HCT116 (cell line): ENCODE measurements around the gene SNX22. TPM values are rescaled to one million over a fixed set of nuclear protein-coding genes. Genes with fewer than 3 reads are reported as not detected.

Experiments used
- ATAC-seq: fragments of 200-7000 bp; cut with Tn5 transposase; 2 replicates; pipeline ENCODE4 v1.9.1; 2020; ENCODE audit warnings: mild to moderate bottlenecking, moderate library complexity
- BruUV-seq: library from RNA; stranded (reverse); fragments of 400-500 nt; replicated peaks from 2 replicates; lab custom pipeline; 2021; lab: Mats Ljungman, UMichigan
- CTCF ChIA-PET: fragments of 300-600 bp; sonication (Branson Sonifier 250); formaldehyde crosslinking; loops from one replicate; lab custom pipeline; 2021; ENCODE audit warnings: antibody characterized with exemption; lab: Charles Lee
- POLR2A ChIA-PET: fragments of 300-600, 350-600 bp; sonication (Branson Sonifier 250); formaldehyde crosslinking; loops from one replicate; lab custom pipeline; 2021; ENCODE audit warnings: antibody characterized with exemption; lab: Charles Lee
- RAD21 ChIA-PET, 2 experiments: fragments of 300-600 bp; sonication (Branson Sonifier 250); formaldehyde crosslinking; loops; one replicate each; lab custom pipeline; 2023; ENCODE audit warnings: low total read pairs in 2 of 2; ENCODE audit not compliant: uncharacterized antibody in 2 of 2, unreplicated experiment in 2 of 2, low non-redundant PET in 1 of 2; lab: Charles Lee
- DNase-seq: peaks from one replicate; pipeline ENCODE4 v3.0.0-alpha.2; 2010; ENCODE audit warnings: low read depth, low spot score
- H2AFZ ChIP-seq: fragments of 200-600 bp; shearing (Covaris generic), sonication (generic); 2 replicates; pipeline ENCODE4 v1.6.1; 2017; ENCODE audit warnings: low read depth, mixed run types, mixed read lengths, antibody characterized with exemption, low read length; ENCODE audit not compliant: poor library complexity, severe bottlenecking
- H3K27ac ChIP-seq: 2 replicates; pipeline ENCODE4 v1.5.1; 2012; ENCODE audit warnings: low read depth, low read length
- H3K27me3 ChIP-seq: fragments of 200-600 bp; sonication (generic); 2 replicates; pipeline ENCODE4 v1.6.1; 2016; ENCODE audit warnings: mixed run types, low read length, mixed read lengths; ENCODE audit not compliant: insufficient read depth
- H3K36me3 ChIP-seq, 2 experiments: fragments of 200-500 bp in 1 of 2; fragments of 200-600 bp in 1 of 2; sonication (Bioruptor generic) in 1 of 2; sonication (generic) in 1 of 2; 2 replicates each; pipeline versions ENCODE4 v1.5.1 to v1.6.1; 2014 to 2016; ENCODE audit warnings: low read length in 2 of 2, inconsistent platforms in 1 of 2, mixed read lengths in 1 of 2, mixed run types in 1 of 2; ENCODE audit not compliant: insufficient read depth in 2 of 2, control insufficient read depth in 1 of 2
- H3K4me1 ChIP-seq, 2 experiments: fragments of 200-600 bp in 1 of 2; sonication (generic) in 1 of 2; 2 replicates each; pipeline versions ENCODE4 v1.5.1 to v1.6.1; 2012 to 2017; ENCODE audit warnings: low read length in 2 of 2, inconsistent platforms in 1 of 2, mild to moderate bottlenecking in 1 of 2, mixed read lengths in 1 of 2, mixed run types in 1 of 2, moderate library complexity in 1 of 2; ENCODE audit not compliant: insufficient read depth in 2 of 2, control insufficient read depth in 1 of 2
- H3K4me2 ChIP-seq: fragments of 200-600 bp; sonication (generic); 2 replicates; pipeline ENCODE4 v1.6.1; 2017; ENCODE audit warnings: mixed run types, low read length, mixed read lengths
- H3K4me3 ChIP-seq, 2 experiments: fragments of 200-600 bp in 1 of 2; sonication (generic) in 1 of 2; replicated peaks in 1 of 2; 2 replicates each; pipeline ENCODE4 v1.5.1; 2011 to 2016; ENCODE audit warnings: low read length in 2 of 2, control low read depth in 1 of 2, low read depth in 1 of 2, mild to moderate bottlenecking in 1 of 2, mixed read lengths in 1 of 2, mixed run types in 1 of 2
- H3K79me2 ChIP-seq: fragments of 200-600 bp; sonication (generic); 2 replicates; pipeline ENCODE4 v1.6.1; 2017; ENCODE audit warnings: mild to moderate bottlenecking, mixed run types, low read length, moderate library complexity, mixed read lengths; ENCODE audit not compliant: insufficient read depth
- H3K9ac ChIP-seq: fragments of 200-600 bp; sonication (generic); 2 replicates; pipeline ENCODE4 v1.6.1; 2016; ENCODE audit warnings: low read length, mixed read lengths
- H3K9me2 ChIP-seq: fragments of 200-600 bp; sonication (generic), shearing (Covaris generic); 2 replicates; pipeline ENCODE4 v1.6.1; 2017; ENCODE audit warnings: mixed run types, mild to moderate bottlenecking, moderate library complexity; ENCODE audit not compliant: insufficient read depth
- H3K9me3 ChIP-seq, 2 experiments: fragments of 200-500 bp in 1 of 2; fragments of 200-600 bp in 1 of 2; sonication (Bioruptor generic) in 1 of 2; sonication (generic) in 1 of 2; 2 replicates each; pipeline ENCODE4 v1.6.1; 2014 to 2017; ENCODE audit warnings: low read length in 2 of 2, mixed read lengths in 2 of 2, inconsistent platforms in 1 of 2, low read depth in 1 of 2, mild to moderate bottlenecking in 1 of 2, mixed run types in 1 of 2, moderate library complexity in 1 of 2; ENCODE audit not compliant: control insufficient read depth in 1 of 2, insufficient read depth in 1 of 2
- H4K20me1 ChIP-seq: fragments of 200-600 bp; sonication (generic), shearing (Covaris generic); 2 replicates; pipeline ENCODE4 v1.6.1; 2017; ENCODE audit warnings: mixed run types, mild to moderate bottlenecking, moderate library complexity; ENCODE audit not compliant: insufficient read depth
- ATF3 ChIP-seq: IDR thresholded peaks from 2 replicates; pipeline ENCODE4 v1.6.1; 2012
- CBX3 ChIP-seq: IDR thresholded peaks from 2 replicates; pipeline ENCODE4 v1.6.1; 2012; ENCODE audit warnings: low read depth
- CEBPB ChIP-seq: IDR thresholded peaks from 2 replicates; pipeline ENCODE4 v1.6.1; 2012; ENCODE audit warnings: low read depth
- CTCF ChIP-seq, 3 experiments: fragments of 200-600 bp in 1 of 3; sonication (generic) in 1 of 3; IDR thresholded peaks in 2 of 3; conservative IDR thresholded peaks in 1 of 3; 2 replicates each; pipeline ENCODE4 v1.5.1; 2012 to 2017; ENCODE audit warnings: low read depth in 2 of 3, low read length in 2 of 3, antibody characterized with exemption in 1 of 3, borderline replicate concordance in 1 of 3, control low read depth in 1 of 3, mild to moderate bottlenecking in 1 of 3, mixed read lengths in 1 of 3, mixed run types in 1 of 3, moderate library complexity in 1 of 3; ENCODE audit not compliant: insufficient read depth in 1 of 3
- ELF1 ChIP-seq: IDR thresholded peaks from 2 replicates; pipeline ENCODE4 v1.6.1; 2012; ENCODE audit warnings: low read depth, borderline replicate concordance
- EZH2phosphoT487 ChIP-seq: fragments of 200-600 bp; IDR thresholded peaks from 2 replicates; pipeline ENCODE4 v1.6.1; 2018; ENCODE audit warnings: antibody characterized with exemption, borderline replicate concordance
- FOSL1 ChIP-seq: IDR thresholded peaks from 2 replicates; pipeline ENCODE4 v1.6.1; 2012; ENCODE audit warnings: low read depth
- POLR2AphosphoS5 ChIP-seq: IDR thresholded peaks from 2 replicates; pipeline ENCODE4 v1.6.1; 2011; ENCODE audit warnings: mild to moderate bottlenecking, low read depth, low read length, moderate library complexity
- RAD21 ChIP-seq: IDR thresholded peaks from 2 replicates; pipeline ENCODE4 v1.6.1; 2012; ENCODE audit warnings: low read depth, mild to moderate bottlenecking
- REST ChIP-seq: IDR thresholded peaks from 2 replicates; pipeline ENCODE4 v1.6.1; 2012; ENCODE audit warnings: low read depth
- SIN3A ChIP-seq: IDR thresholded peaks from 2 replicates; pipeline ENCODE4 v1.6.1; 2012; ENCODE audit warnings: low read depth
- SRF ChIP-seq: IDR thresholded peaks from 2 replicates; pipeline ENCODE4 v1.6.1; 2012; ENCODE audit warnings: low read depth
- TCF7L2 ChIP-seq: IDR thresholded peaks from 2 replicates; pipeline ENCODE4 v1.7.0; 2011; ENCODE audit warnings: borderline replicate concordance, inconsistent platforms; ENCODE audit not compliant: insufficient read depth, insufficient read length; ENCODE audit errors: extremely low read depth
- ZBTB33 ChIP-seq: IDR thresholded peaks from 2 replicates; pipeline ENCODE4 v1.6.1; 2011; ENCODE audit warnings: mild to moderate bottlenecking, low read length, moderate library complexity; ENCODE audit not compliant: insufficient replicate concordance; ENCODE audit errors: extremely low read depth
- ZFX ChIP-seq: fragments of 450-650 bp; IDR thresholded peaks from 2 replicates; pipeline ENCODE4 v1.6.1; 2017
- ZNF274 ChIP-seq: fragments of 200-500 bp; sonication (Bioruptor generic); IDR thresholded peaks from 2 replicates; pipeline ENCODE4 v1.6.1; 2014; ENCODE audit warnings: mild to moderate bottlenecking, low read depth, low read length, inconsistent platforms
- intact Hi-C: fragments of 100-400 bp; cut with micrococcal nuclease; formaldehyde crosslinking; loops from 2 replicates; pipeline ENCODE4 v1.10.0; 2022
- total RNA-seq: library from RNA; stranded (reverse); gene quantifications from one replicate; pipeline ENCODE4 v1.2.1, GENCODE V29; 2021; ENCODE audit not compliant: unreplicated experiment

Gene SNX22
- total RNA-seq, 1 experiment from 2014 or later = 6.3 TPM

GRCh38 chr15:64134345-64134829 lies 17.1 kb upstream of the SNX22 start:
- DNase-seq = no peak
- ChIA-PET RAD21 (no interaction called here), CTCF (interaction anchor here (1.2 kb wide), 1 partner anchor 19 kb away, joined by 3 read pairs; no protein-coding TSS in a partner anchor), POLR2A (no interaction called here)
- Histone ChIP-seq H3K9ac (no peak overlapping the region), H3K4me2 (no peak overlapping the region), H2AFZ (no peak overlapping the region), H3K4me1 (no peaks in the 10 kb centered on the region), H3K27me3 (no peaks in the 10 kb centered on the region), H4K20me1 (no peaks in the 10 kb centered on the region), H3K9me2 (no peaks in the 10 kb centered on the region), H3K27ac (no peak overlapping the region), H3K4me3 (no peak overlapping the region), H3K79me2 (no peaks in the 10 kb centered on the region), H3K9me3 (no peaks in the 10 kb centered on the region), H3K36me3 (peaks cover 46 to 61% of the 10 kb centered on the region in 2 experiments)
- no peak for TF ChIP-seq RAD21
- TF ChIP-seq ZNF274 = no peak
- no peak for TF ChIP-seq FOSL1
- TF ChIP-seq CEBPB = no peak
- no peak for TF ChIP-seq EZH2phosphoT487
- no peak for TF ChIP-seq TCF7L2
- no peak for TF ChIP-seq ATF3
- no peak for TF ChIP-seq CTCF (IDR thresholded peaks at IDR 0.05 in 2 of 3, conservative IDR thresholded peaks at IDR 0.05 in 1 of 3; ENCODE audit: borderline replicate concordance in 1 of 3, insufficient read depth in 1 of 3, low read depth in 2 of 3, low read length in 2 of 3)
- TF ChIP-seq CBX3 = no peak
- TF ChIP-seq POLR2AphosphoS5 = no peak
- TF ChIP-seq ZFX = no peak
- TF ChIP-seq ZBTB33 = no peak
- TF ChIP-seq SRF = no peak
- TF ChIP-seq ELF1 = no peak
- TF ChIP-seq REST = no peak
- no peak for TF ChIP-seq SIN3A
- no TSS peak for BruUV-seq
- no peak for ATAC-seq
- intact Hi-C loops = no loop called here
